ENCODE measurements around the gene PPOX.

PPOX gene

DNA sequence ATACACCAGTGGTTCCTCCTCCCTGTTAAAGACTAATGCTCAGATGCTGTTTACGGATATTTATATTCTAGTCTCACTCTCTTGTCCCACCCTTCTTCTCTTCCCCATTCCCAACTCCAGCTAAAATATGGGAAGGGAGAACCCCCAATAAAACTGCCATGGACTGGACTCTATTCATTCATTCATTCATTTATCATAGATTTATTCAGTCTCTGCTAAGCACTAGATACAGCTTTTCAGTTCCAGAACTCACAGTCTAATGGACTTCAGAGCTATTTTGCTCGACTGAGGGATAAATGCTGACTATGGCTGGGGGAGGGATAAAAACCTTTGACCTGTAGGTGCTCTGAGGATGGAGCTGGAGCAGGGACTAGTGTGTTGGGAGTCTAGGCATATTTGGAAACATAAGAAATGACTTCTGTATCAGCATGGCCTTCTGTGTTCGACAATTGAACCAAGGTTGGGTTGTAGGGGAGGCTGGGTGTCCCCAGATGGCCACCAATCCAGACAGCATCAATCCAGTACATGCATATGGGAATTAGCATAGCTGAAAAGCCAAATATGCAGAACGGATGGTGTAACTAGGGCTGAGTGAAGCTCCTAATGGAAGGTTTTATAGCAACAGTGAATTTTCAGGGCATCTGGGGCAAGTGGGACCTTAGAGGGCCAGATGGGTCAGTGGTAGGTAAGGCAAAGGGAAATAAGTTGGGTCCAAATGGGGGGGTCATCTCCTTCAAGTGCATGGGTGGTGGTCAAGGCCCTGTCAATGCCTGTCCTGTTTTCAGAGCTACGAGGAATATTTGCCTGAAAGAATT, 53.1 kb downstream of the PPOX start:
- no peak for DNase-seq (ENCODE audit: low read depth in 3 of 3, low spot score in 1 of 3)

DNA sequence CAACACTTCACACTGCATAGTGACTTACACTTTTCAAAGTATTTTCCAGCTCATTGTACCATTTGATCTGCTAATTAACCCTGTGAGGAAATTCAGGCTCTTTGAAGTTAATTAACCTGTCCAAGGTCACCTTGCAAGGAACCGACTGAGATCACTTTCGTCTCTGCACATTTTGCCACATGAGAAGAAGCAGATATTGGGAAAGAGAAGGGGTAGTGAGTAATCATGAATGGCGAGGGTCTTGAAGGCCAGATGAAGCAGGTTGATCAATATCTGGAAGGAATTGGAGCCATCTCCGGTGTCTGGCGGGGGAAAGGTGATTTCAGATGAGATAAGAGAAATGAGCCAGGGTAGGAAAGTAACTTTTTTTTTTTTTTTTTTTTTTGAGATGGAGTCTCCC, 53.8 kb downstream of the PPOX start:
- DNase-seq (ENCODE audit: low read depth in 3 of 3, low spot score in 1 of 3): no peak
